Measurements from ENCODE around the gene ROPN1L.

DNA sequence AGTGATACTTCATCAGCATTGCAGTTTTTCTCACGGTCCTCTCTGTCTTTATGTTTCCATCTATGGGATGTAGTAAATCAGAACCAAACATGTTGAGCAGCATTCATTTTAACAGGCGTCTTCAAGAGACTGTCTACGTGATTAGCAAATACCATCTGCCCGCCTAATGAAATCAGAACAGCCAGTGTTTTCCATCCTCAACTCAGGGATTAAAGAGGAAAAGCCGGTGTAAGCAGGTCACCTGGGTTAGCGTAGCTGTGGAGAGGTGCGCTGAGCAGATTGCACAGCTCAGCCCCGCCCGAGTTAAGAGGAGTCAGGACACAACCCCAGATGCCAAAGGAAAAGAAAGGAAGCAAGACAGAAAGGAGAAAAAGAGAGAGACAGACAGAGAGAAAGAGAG is 67.9 kb downstream of the ROPN1L start:
- TF ChIP-seq TAF1 (IDR thresholded peaks at IDR 0.05; ENCODE audit: low read depth, low read length): no peak
- no peak for TF ChIP-seq POLR2A (IDR thresholded peaks at IDR 0.05; ENCODE audit: low read depth, low read length)
- no peak for TF ChIP-seq POLR2AphosphoS5 (IDR thresholded peaks at IDR 0.05; ENCODE audit: low read depth, low read length)
